Mesendoderm (in vitro differentiated cells): ENCODE results near the gene OR2V1.
"Not testable (repeated sequence)": the region's sequence is repeated elsewhere in the genome, so short reads cannot be mapped to it uniquely, and the experiment has no call there.

Experiments
- DNase-seq: peaks from one replicate; pipeline ENCODE4 v3.0.0; 2013
- H2AK5ac ChIP-seq: 2 replicates; pipeline ENCODE4 v1.6.1; 2013; ENCODE audit warnings: low read length, inconsistent platforms
- H2BK120ac ChIP-seq: 2 replicates; pipeline ENCODE4 v1.6.1; 2013; ENCODE audit warnings: low read depth, mild to moderate bottlenecking, low read length, moderate library complexity, mixed read lengths
- H2BK15ac ChIP-seq: replicated peaks from 2 replicates; pipeline ENCODE4 v1.6.1; 2013; ENCODE audit warnings: low read depth, mild to moderate bottlenecking, moderate library complexity
- H2BK5ac ChIP-seq: 2 replicates; pipeline ENCODE4 v1.6.1; 2013; ENCODE audit warnings: low read length, inconsistent platforms
- H3K18ac ChIP-seq: 2 replicates; pipeline ENCODE4 v1.6.1; 2013; ENCODE audit warnings: mild to moderate bottlenecking, low read length, mixed read lengths
- H3K23ac ChIP-seq: one replicate; pipeline ENCODE4 v1.6.1; 2013; ENCODE audit warnings: low read length
- H3K27ac ChIP-seq: 2 replicates; pipeline ENCODE4 v1.5.1; 2013; ENCODE audit warnings: low read depth, mild to moderate bottlenecking, inconsistent platforms, low read length, moderate library complexity
- H3K27me3 ChIP-seq: 2 replicates; pipeline ENCODE4 v1.6.1; 2013; ENCODE audit warnings: low read length, control low read depth, mild to moderate bottlenecking, inconsistent platforms; ENCODE audit not compliant: insufficient read depth, poor library complexity
- H3K36me3 ChIP-seq: 2 replicates; pipeline ENCODE4 v1.6.1; 2013; ENCODE audit warnings: low read length, inconsistent platforms; ENCODE audit not compliant: control insufficient read depth, insufficient read depth
- H3K4ac ChIP-seq: one replicate; pipeline ENCODE4 v1.6.1; 2013; ENCODE audit warnings: low read depth, mild to moderate bottlenecking, low read length, moderate library complexity
- H3K4me1 ChIP-seq: 2 replicates; pipeline ENCODE4 v1.6.1; 2013; ENCODE audit warnings: low read depth, low read length, inconsistent platforms; ENCODE audit not compliant: control insufficient read depth
- H3K4me2 ChIP-seq: 2 replicates; pipeline ENCODE4 v1.6.1; 2013; ENCODE audit warnings: low read length
- H3K4me3 ChIP-seq: 2 replicates; pipeline ENCODE4 v1.5.1; 2013; ENCODE audit warnings: mild to moderate bottlenecking, low read length
- H3K56ac ChIP-seq: one replicate; pipeline ENCODE4 v1.6.1; 2013; ENCODE audit warnings: low read length
- H3K79me1 ChIP-seq: 2 replicates; pipeline ENCODE4 v1.6.1; 2013; ENCODE audit warnings: low read length, inconsistent platforms
- H3K79me2 ChIP-seq: 2 replicates; pipeline ENCODE4 v1.6.1; 2013; ENCODE audit warnings: mild to moderate bottlenecking, low read length; ENCODE audit not compliant: control insufficient read depth, insufficient read depth
- H3K9ac ChIP-seq: 2 replicates; pipeline ENCODE4 v1.6.1; 2013; ENCODE audit warnings: low read length, inconsistent platforms
- H4K5ac ChIP-seq: one replicate; pipeline ENCODE4 v1.6.1; 2013; ENCODE audit warnings: low read length
- H4K8ac ChIP-seq: one replicate; pipeline ENCODE4 v1.6.1; 2013; ENCODE audit warnings: low read depth, mild to moderate bottlenecking, control low read depth, low read length, moderate library complexity
- WGBS: extraction: QIAGEN DNeasy Blood & Tissue Kit; methylation state at CpG from one replicate; pipeline ENCODE4 v1.1.7; 2013; ENCODE audit warnings: low lambda C conversion rate, missing lambda C conversion rate; ENCODE audit not compliant: insufficient coverage; ENCODE audit errors: extremely low coverage; 5-methylcytosine and 5-hydroxymethylcytosine counted together

The OR2V1 gene

DNA sequence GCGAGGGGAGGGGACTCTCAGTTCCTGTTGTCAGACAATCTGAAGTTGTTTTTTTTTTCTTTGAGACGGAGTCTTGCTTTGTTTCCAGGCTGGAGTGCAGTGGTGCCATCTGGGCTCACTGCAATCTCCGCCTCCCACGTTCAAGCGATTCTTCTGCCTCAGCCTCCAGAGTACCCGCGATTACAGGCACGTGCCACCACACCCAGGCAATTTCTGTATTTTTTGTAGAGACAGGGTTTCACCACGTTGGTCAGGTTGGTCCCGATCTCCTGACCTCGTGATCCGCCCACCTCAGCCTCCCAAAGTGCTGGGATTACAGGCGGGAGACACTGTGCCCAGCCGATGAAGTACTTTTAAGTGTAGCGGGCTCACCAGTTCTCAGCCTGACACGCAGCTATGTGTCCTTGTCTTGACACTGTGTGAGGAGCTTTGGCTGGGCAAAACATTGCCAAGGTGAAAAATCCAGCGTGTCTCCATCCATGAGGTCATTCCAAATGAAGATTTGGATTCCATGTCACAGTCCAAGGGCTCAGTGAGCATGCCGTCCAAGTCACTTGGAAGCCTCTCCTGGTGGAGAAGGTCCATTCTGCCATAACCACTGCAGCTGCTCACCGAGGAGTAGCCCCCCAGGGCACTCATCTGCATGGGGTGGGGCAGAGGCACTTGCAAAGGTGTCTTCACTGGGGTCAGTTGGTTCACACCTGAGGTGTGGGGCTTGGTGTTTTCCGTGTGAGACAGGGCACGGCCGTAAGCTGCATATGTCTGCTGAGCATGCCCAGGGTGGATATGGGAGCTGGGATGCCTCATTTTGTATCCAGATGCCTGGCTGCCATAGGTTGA is 32.0 kb downstream of the OR2V1 start:
- Histone ChIP-seq H3K79me1 (no peaks in the 10 kb centered on the region), H2AK5ac (no peak overlapping the region), H3K56ac (no peak overlapping the region), H2BK15ac (no peak overlapping the region), H3K4me1 (no peaks in the 10 kb centered on the region), H3K23ac (no peak overlapping the region), H3K4ac (no peak overlapping the region), H3K18ac (no peak overlapping the region), H3K4me2 (no peak overlapping the region), H3K27me3 (peaks cover 12% of the 10 kb centered on the region), H2BK120ac (no peak overlapping the region), H3K9ac (no peak overlapping the region), H3K27ac (no peak overlapping the region), H3K36me3 (no peaks in the 10 kb centered on the region), H3K4me3 (no peak overlapping the region), H4K8ac (no peak overlapping the region), H2BK5ac (no peak overlapping the region), H4K5ac (no peak overlapping the region), H3K79me2 (no peaks in the 10 kb centered on the region)
- no CpG with 5 or more reads among the region's 22 CpGs for WGBS
- peak; percentile 37 for DNase-seq

DNA sequence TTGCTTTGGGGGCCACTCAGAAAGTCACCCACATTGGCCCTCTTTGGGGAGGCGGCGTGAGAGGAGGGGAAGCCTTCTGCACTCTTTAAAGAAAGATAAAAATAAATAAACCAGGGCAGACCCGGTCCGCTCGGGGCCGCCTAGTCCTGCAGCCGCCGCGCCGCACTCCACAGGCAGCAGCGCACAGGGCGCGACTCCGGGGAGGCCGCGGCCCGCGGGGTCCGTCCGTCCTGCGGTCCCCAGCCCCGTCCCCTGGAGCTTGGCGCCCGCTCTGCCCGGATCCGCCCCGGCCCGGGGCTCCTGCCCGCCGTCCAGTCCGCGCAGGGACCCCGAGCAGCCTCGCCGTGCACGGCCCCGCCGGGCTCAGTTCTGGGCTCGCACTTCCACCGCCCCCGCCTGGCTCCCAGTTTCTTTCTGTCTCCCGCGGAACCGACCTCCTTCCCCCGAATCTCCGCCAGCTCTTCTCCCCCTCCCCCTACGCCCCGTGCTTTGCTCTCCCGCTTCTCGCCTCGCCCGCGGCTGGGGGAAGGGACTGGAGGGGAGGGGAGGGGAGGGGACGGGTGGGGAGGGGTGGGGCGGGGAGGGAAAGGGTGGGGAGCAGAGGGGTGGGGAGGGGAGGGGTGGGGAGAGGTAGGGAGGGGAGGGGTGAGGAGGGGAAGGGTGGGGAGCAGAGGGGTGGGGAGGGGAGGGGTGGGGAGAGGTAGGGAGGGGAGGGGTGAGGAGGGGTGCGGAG is 33.0 kb downstream of the OR2V1 start:
- not testable (repeated sequence) for H2BK15ac ChIP-seq, H4K5ac ChIP-seq, H3K27ac ChIP-seq, H3K4ac ChIP-seq, H3K4me2 ChIP-seq, H3K56ac ChIP-seq, H3K4me1 ChIP-seq, H4K8ac ChIP-seq, H3K79me2 ChIP-seq, H3K36me3 ChIP-seq, H3K23ac ChIP-seq, H2BK120ac ChIP-seq, H3K9ac ChIP-seq, H3K18ac ChIP-seq, H2BK5ac ChIP-seq, H3K79me1 ChIP-seq, H3K4me3 ChIP-seq, H2AK5ac ChIP-seq
- peak; percentile 11 for DNase-seq
- peaks cover 12% of the 10 kb centered on the region for H3K27me3 ChIP-seq
- no CpG with 5 or more reads among the region's 56 CpGs for WGBS

GRCh38 chr5:181097383-181097753 is 33.6 kb downstream of the OR2V1 start:
- DNase-seq, H2AK5ac ChIP-seq, H3K9ac ChIP-seq, H3K4me2 ChIP-seq, H3K4ac ChIP-seq, H2BK120ac ChIP-seq, H3K27ac ChIP-seq, H2BK15ac ChIP-seq, H3K4me1 ChIP-seq, H4K8ac ChIP-seq, H3K4me3 ChIP-seq, H3K18ac ChIP-seq, H3K23ac ChIP-seq, H3K36me3 ChIP-seq, H3K79me2 ChIP-seq, H2BK5ac ChIP-seq, H3K56ac ChIP-seq, H4K5ac ChIP-seq, H3K79me1 ChIP-seq: not testable (repeated sequence)
- no CpG with 5 or more reads among the region's 26 CpGs for WGBS
- H3K27me3 ChIP-seq = peaks cover 12% of the 10 kb centered on the region

- H3K79me2 ChIP-seq, H3K4me1 ChIP-seq, H3K79me1 ChIP-seq, H3K4me2 ChIP-seq, DNase-seq, H3K18ac ChIP-seq, H3K9ac ChIP-seq, H3K4me3 ChIP-seq, H2BK120ac ChIP-seq, H4K8ac ChIP-seq, H2BK5ac ChIP-seq, H2BK15ac ChIP-seq, H3K23ac ChIP-seq, H2AK5ac ChIP-seq, H4K5ac ChIP-seq, H3K36me3 ChIP-seq, H3K56ac ChIP-seq, H3K27ac ChIP-seq, H3K4ac ChIP-seq: not testable (repeated sequence)
- peaks cover 12% of the 10 kb centered on the region for H3K27me3 ChIP-seq
- no CpG with 5 or more reads among the region's 26 CpGs for WGBS
Measured at GRCh38 chr5:181096721-181097382, 34.1 kb downstream of the OR2V1 start.

DNA sequence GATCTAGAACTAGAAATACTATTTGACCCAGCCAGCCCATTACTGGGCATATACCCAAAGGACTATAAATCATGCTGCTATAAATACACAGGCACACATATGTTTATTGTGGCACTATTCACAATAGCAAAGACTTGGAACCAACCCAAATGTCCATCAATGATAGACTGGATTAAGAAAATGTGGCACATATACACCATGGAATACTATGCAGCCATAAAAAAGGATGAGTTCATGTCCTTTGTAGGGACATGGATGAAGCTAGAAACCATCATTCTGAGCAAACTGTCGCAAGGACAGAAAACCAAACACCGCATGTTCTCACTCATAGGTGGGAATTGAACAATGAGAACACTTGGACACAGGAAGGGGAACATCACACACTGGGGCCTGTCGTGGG is 35.8 kb downstream of the OR2V1 start:
- not testable (repeated sequence) for H3K27ac ChIP-seq, H3K9ac ChIP-seq, H3K4me2 ChIP-seq, DNase-seq, H2BK5ac ChIP-seq, H3K4ac ChIP-seq, H3K4me1 ChIP-seq, H3K18ac ChIP-seq, H2BK120ac ChIP-seq, H3K79me1 ChIP-seq, H4K5ac ChIP-seq, H2AK5ac ChIP-seq, H3K23ac ChIP-seq, H3K36me3 ChIP-seq, H3K79me2 ChIP-seq, H3K4me3 ChIP-seq, H2BK15ac ChIP-seq, H4K8ac ChIP-seq, H3K56ac ChIP-seq
- peaks cover 12% of the 10 kb centered on the region for H3K27me3 ChIP-seq
- WGBS = no CpG with 5 or more reads among the region's 3 CpGs
